ENCODE measurements around the gene STX4.

DNA sequence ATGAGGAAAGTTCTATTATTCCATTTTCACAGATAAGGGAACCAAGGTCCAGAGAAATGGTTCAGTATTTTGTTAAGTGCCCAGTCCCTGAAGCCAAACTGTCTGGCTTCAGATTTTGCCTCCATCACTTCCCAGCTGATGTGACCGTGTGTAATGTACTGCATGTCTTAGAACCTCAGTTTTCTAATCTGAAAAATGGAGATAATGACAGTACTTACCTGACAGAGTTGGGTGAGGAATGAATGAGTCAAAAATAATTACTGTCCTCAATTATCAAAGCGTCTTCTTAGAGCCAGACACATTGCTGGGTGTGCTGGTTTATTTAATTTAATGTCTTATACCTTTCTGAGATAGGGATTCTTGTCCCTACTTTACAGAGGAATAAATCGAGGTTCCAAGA, 34.0 kb downstream of the STX4 start:
- TF ChIP-seq EP300 (IDR thresholded peaks at IDR 0.05; ENCODE audit: borderline replicate concordance in 1 of 2, low read depth in 1 of 2, low read length in 1 of 2) (no peak), POLR2AphosphoS5 (IDR thresholded peaks at IDR 0.05; ENCODE audit: low read depth, low read length) (no peak), GABPA (IDR thresholded peaks at IDR 0.05; ENCODE audit: low read depth) (no peak), FOXM1 (IDR thresholded peaks at IDR 0.05; ENCODE audit: low read depth) (no peak), RAD21 (IDR thresholded peaks at IDR 0.05; ENCODE audit: low read length) (no peak), YY1 (IDR thresholded peaks at IDR 0.05; ENCODE audit: low read depth) (no peak), EZH2phosphoT487 (IDR thresholded peaks at IDR 0.05; ENCODE audit: borderline replicate concordance, low read depth) (no peak), RCOR1 (IDR thresholded peaks at IDR 0.05; ENCODE audit: low read length) (no peak), SMC3 (IDR thresholded peaks at IDR 0.05; ENCODE audit: low read depth, low read length) (no peak), NRF1 (IDR thresholded peaks at IDR 0.05; ENCODE audit: low read depth, low read length) (no peak)
- TF ChIP-seq, protein P1, sequence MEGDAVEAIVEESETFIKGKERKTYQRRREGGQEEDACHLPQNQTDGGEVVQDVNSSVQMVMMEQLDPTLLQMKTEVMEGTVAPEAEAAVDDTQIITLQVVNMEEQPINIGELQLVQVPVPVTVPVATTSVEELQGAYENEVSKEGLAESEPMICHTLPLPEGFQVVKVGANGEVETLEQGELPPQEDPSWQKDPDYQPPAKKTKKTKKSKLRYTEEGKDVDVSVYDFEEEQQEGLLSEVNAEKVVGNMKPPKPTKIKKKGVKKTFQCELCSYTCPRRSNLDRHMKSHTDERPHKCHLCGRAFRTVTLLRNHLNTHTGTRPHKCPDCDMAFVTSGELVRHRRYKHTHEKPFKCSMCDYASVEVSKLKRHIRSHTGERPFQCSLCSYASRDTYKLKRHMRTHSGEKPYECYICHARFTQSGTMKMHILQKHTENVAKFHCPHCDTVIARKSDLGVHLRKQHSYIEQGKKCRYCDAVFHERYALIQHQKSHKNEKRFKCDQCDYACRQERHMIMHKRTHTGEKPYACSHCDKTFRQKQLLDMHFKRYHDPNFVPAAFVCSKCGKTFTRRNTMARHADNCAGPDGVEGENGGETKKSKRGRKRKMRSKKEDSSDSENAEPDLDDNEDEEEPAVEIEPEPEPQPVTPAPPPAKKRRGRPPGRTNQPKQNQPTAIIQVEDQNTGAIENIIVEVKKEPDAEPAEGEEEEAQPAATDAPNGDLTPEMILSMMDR (IDR thresholded peaks at IDR 0.05), result no peak
- TF ChIP-seq, protein P2, sequence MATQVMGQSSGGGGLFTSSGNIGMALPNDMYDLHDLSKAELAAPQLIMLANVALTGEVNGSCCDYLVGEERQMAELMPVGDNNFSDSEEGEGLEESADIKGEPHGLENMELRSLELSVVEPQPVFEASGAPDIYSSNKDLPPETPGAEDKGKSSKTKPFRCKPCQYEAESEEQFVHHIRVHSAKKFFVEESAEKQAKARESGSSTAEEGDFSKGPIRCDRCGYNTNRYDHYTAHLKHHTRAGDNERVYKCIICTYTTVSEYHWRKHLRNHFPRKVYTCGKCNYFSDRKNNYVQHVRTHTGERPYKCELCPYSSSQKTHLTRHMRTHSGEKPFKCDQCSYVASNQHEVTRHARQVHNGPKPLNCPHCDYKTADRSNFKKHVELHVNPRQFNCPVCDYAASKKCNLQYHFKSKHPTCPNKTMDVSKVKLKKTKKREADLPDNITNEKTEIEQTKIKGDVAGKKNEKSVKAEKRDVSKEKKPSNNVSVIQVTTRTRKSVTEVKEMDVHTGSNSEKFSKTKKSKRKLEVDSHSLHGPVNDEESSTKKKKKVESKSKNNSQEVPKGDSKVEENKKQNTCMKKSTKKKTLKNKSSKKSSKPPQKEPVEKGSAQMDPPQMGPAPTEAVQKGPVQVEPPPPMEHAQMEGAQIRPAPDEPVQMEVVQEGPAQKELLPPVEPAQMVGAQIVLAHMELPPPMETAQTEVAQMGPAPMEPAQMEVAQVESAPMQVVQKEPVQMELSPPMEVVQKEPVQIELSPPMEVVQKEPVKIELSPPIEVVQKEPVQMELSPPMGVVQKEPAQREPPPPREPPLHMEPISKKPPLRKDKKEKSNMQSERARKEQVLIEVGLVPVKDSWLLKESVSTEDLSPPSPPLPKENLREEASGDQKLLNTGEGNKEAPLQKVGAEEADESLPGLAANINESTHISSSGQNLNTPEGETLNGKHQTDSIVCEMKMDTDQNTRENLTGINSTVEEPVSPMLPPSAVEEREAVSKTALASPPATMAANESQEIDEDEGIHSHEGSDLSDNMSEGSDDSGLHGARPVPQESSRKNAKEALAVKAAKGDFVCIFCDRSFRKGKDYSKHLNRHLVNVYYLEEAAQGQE (IDR thresholded peaks at IDR 0.05; ENCODE audit: low read depth, low read length), result no peak
- TF ChIP-seq, protein P3, sequence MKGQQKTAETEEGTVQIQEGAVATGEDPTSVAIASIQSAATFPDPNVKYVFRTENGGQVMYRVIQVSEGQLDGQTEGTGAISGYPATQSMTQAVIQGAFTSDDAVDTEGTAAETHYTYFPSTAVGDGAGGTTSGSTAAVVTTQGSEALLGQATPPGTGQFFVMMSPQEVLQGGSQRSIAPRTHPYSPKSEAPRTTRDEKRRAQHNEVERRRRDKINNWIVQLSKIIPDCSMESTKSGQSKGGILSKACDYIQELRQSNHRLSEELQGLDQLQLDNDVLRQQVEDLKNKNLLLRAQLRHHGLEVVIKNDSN (IDR thresholded peaks at IDR 0.05; ENCODE audit: borderline replicate concordance, low read depth), result no peak
